GM18951 (cell line): ENCODE data around the gene CARTPT.

Source experiments
- POLR2A ChIP-seq: IDR thresholded peaks from 4 replicates; pipeline ENCODE4 v1.6.1; 2011; ENCODE audit warnings: mild to moderate bottlenecking; ENCODE audit not compliant: insufficient read length, insufficient read depth; ENCODE audit errors: extremely low read depth
- in situ Hi-C: fragments of 300-500 bp; cut with MboI; formaldehyde crosslinking; loops from one replicate; pipeline ENCODE4 v1.12.0; 2022; ENCODE audit warnings: low sequenced_read_pairs, mixed read lengths, inconsistent platforms; ENCODE audit not compliant: unreplicated experiment

The CARTPT gene

GRCh38 chr5:71744009-71744790, 25.1 kb downstream of the CARTPT start:
- no peak for TF ChIP-seq POLR2A
- in situ Hi-C loops, result no loop called here

- in situ Hi-C loops, result no loop called here
- no peak for TF ChIP-seq POLR2A
Measured at GRCh38 chr5:71747182-71747581, 28.1 kb downstream of the CARTPT start.

GRCh38 chr5:71748360-71748759, 29.3 kb downstream of the CARTPT start:
- in situ Hi-C loops, result no loop called here
- no peak for TF ChIP-seq POLR2A

GRCh38 chr5:71751422-71751821, 32.3 kb downstream of the CARTPT start:
- in situ Hi-C loops, result loop anchor here (25.0 kb wide), 1 partner anchor 264 kb away; no protein-coding TSS in a partner anchor

GRCh38 chr5:71752441-71753190, 33.5 kb downstream of the CARTPT start:
- no peak for TF ChIP-seq POLR2A
- in situ Hi-C loops, result loop anchor here (25.0 kb wide), 1 partner anchor 265 kb away; no protein-coding TSS in a partner anchor

More at GRCh38 chr5:71751422-71751821, 32.3 kb downstream of the CARTPT start:
- TF ChIP-seq POLR2A, result no peak

- in situ Hi-C loops, result loop anchor here (25.0 kb wide), 1 partner anchor 271 kb away; no protein-coding TSS in a partner anchor
- no peak for TF ChIP-seq POLR2A
Measured at GRCh38 chr5:71757590-71758543, 38.8 kb downstream of the CARTPT start.

- TF ChIP-seq POLR2A, result no peak
- in situ Hi-C loops, result loop anchor here (25.0 kb wide), 1 partner anchor 276 kb away; no protein-coding TSS in a partner anchor
Measured at GRCh38 chr5:71762826-71763225, 43.8 kb downstream of the CARTPT start.

GRCh38 chr5:71767661-71768060, 48.6 kb downstream of the CARTPT start:
- in situ Hi-C loops, result loop anchor here (25.0 kb wide), 1 partner anchor 280 kb away; no protein-coding TSS in a partner anchor
- TF ChIP-seq POLR2A, result no peak

GRCh38 chr5:71769287-71769686, 50.2 kb downstream of the CARTPT start:
- in situ Hi-C loops, result loop anchor here (25.0 kb wide), 1 partner anchor 282 kb away; no protein-coding TSS in a partner anchor
- TF ChIP-seq POLR2A, result no peak

- in situ Hi-C loops, result loop anchor here (25.0 kb wide), 1 partner anchor 283 kb away; no protein-coding TSS in a partner anchor
- no peak for TF ChIP-seq POLR2A
Measured at GRCh38 chr5:71770381-71770780, 51.3 kb downstream of the CARTPT start.
